CD4-positive, alpha-beta T cell treated with Interleukin-2 at 100 ng/mL for 4 hours (primary cell): ENCODE data around the gene NUDT3.
A peak's percentile ranks its signal among the peaks of the same experiment; 100 is the strongest.
"Not testable (repeated sequence)": the region's sequence is repeated elsewhere in the genome, so short reads cannot be mapped to it uniquely, and the experiment has no call there.

Experiments
- DNase-seq: peaks from one replicate; pipeline ENCODE4 v3.0.0-alpha.2; 2020; ENCODE audit warnings: low spot score

NUDT3 gene

GRCh38 chr6:34252395-34252794 is 140.1 kb downstream of the NUDT3 start:
- DNase-seq, result not testable (repeated sequence)

GRCh38 chr6:34249469-34250261 is 142.8 kb downstream of the NUDT3 start:
- no peak for DNase-seq

GRCh38 chr6:34248727-34249468 is 143.6 kb downstream of the NUDT3 start, which contains the start of gene SMIM29:
Gene SMIM29 (minus strand): TSS chr6:34249006. CDS start chr6:34247791, 1,215 bp downstream.
- DNase-seq, result peak; percentile 97

- peak; percentile 44 for DNase-seq
Observed at GRCh38 chr6:34248198-34248726, 144.2 kb downstream of the NUDT3 start.

GRCh38 chr6:34247481-34248197 is 144.8 kb downstream of the NUDT3 start:
- DNase-seq, result no peak

GRCh38 chr6:34246563-34247391 is 145.7 kb downstream of the NUDT3 start:
- peak; percentile 45 for DNase-seq

GRCh38 chr6:34246249-34246562 is 146.3 kb downstream of the NUDT3 start:
- DNase-seq, result no peak

GRCh38 chr6:34245761-34246140 is 146.7 kb downstream of the NUDT3 start:
- not testable (repeated sequence) for DNase-seq

- DNase-seq, result not testable (repeated sequence)
Observed at GRCh38 chr6:34245032-34245760, 147.3 kb downstream of the NUDT3 start.

- peak; percentile 77 for DNase-seq
Observed at GRCh38 chr6:34243901-34244884, 148.3 kb downstream of the NUDT3 start.

GRCh38 chr6:34243131-34243771 is 149.2 kb downstream of the NUDT3 start:
- DNase-seq, result peak; percentile 39

GRCh38 chr6:34242252-34243130 is 150.0 kb downstream of the NUDT3 start:
- no peak for DNase-seq

- DNase-seq, result no peak
Observed at GRCh38 chr6:34241351-34242215, 150.9 kb downstream of the NUDT3 start.

- no peak for DNase-seq
Observed at GRCh38 chr6:34240329-34241248, 151.9 kb downstream of the NUDT3 start.

- DNase-seq, result no peak
Observed at GRCh38 chr6:34239893-34240292, 152.6 kb downstream of the NUDT3 start.

- no peak for DNase-seq
Observed at GRCh38 chr6:34239500-34239825, 153.0 kb downstream of the NUDT3 start.
